ENCODE results near the gene C6orf132.

DNA sequence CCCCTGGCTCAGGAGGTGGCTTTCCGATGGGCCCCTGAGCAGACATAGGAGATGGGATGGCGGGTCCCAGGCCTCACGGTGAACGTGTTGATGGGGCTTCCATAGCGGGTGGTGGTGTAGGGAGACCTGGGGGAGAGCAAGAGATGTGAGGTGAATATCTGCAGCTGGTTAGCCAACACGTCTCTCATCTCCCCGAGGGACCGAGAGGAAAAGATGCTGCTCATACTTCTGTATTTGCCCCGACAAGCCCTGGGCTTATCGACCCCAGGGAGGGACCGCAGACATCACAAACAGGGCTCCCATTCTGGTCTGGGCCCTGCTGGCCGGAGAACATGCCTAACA is 38.7 kb downstream of the C6orf132 start:
- TF ChIP-seq, protein P1, sequence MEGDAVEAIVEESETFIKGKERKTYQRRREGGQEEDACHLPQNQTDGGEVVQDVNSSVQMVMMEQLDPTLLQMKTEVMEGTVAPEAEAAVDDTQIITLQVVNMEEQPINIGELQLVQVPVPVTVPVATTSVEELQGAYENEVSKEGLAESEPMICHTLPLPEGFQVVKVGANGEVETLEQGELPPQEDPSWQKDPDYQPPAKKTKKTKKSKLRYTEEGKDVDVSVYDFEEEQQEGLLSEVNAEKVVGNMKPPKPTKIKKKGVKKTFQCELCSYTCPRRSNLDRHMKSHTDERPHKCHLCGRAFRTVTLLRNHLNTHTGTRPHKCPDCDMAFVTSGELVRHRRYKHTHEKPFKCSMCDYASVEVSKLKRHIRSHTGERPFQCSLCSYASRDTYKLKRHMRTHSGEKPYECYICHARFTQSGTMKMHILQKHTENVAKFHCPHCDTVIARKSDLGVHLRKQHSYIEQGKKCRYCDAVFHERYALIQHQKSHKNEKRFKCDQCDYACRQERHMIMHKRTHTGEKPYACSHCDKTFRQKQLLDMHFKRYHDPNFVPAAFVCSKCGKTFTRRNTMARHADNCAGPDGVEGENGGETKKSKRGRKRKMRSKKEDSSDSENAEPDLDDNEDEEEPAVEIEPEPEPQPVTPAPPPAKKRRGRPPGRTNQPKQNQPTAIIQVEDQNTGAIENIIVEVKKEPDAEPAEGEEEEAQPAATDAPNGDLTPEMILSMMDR (IDR thresholded peaks at IDR 0.05; ENCODE audit: low read length): no peak
- TF ChIP-seq EZH2phosphoT487 (IDR thresholded peaks at IDR 0.05; ENCODE audit: low read length) (no peak), EZH2 (optimal IDR thresholded peaks at IDR 0.05; ENCODE audit: low read depth, low read length) (no peak)

Data from MM.1S (cell line).